GM12891 (cell line): ENCODE measurements around the gene NSFL1C.

Source experiments
- PAX5 ChIP-seq: IDR thresholded peaks from 2 replicates; pipeline ENCODE4 v1.6.1; 2011; ENCODE audit warnings: low read length, moderate library complexity, mild to moderate bottlenecking; ENCODE audit not compliant: insufficient read depth, severe bottlenecking
- POLR2A ChIP-seq: IDR thresholded peaks from 2 replicates; pipeline ENCODE4 v1.6.1; 2011; ENCODE audit warnings: low read depth, low read length, control low read depth
- POLR2AphosphoS5 ChIP-seq: IDR thresholded peaks from 2 replicates; pipeline ENCODE4 v1.6.1; 2011; ENCODE audit warnings: low read depth, low read length, control low read depth
- POU2F2 ChIP-seq: IDR thresholded peaks from 2 replicates; pipeline ENCODE4 v1.6.1; 2011; ENCODE audit warnings: low read depth, mild to moderate bottlenecking, control low read depth, low read length, moderate library complexity
- SPI1 ChIP-seq: IDR thresholded peaks from 2 replicates; pipeline ENCODE4 v1.6.1; 2011; ENCODE audit warnings: low read depth, low read length, control low read depth
- TAF1 ChIP-seq: IDR thresholded peaks from 2 replicates; pipeline ENCODE4 v1.6.1; 2011; ENCODE audit warnings: low read depth, low read length, control low read depth

- TF ChIP-seq TAF1 (no peak), POLR2A (no peak), PAX5 (no peak), POLR2AphosphoS5 (no peak), SPI1 (no peak), POU2F2 (no peak)
These were observed 1.0 kb downstream of the NSFL1C start for GRCh38 chr20:1465470-1466210.
